Measurements from ENCODE around the gene ABCC8.

DNA sequence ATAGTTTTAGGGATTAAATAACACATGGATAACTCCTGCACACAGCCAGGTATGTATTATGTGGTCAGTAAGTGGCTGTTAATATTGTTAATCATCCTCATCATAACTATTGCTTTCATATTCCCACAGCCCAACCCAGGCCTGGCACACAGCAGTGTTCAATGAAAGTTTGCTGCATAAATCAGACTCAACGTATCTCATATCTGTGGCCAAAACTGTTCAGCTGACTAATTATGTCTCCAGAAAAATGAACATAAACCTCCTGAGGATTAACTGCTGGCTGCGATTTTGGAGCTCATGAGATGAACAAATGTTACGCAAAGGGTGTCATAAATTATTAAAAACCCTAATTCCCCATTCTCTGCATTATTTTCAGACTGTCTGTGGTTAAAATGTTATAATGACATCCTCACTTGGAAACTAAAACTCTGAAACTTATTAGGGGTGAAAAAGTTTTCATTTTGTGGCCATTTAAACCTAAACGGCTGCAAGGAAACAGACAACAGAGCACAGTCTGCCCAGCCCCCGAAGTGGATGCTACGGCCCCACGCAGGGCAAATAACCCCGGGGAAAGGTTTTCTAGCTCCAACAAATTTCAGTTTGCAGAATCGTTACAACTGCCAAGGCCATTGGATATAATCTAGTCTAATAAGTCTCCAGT is 17.3 kb downstream of the ABCC8 start:
- TF ChIP-seq, protein P1, sequence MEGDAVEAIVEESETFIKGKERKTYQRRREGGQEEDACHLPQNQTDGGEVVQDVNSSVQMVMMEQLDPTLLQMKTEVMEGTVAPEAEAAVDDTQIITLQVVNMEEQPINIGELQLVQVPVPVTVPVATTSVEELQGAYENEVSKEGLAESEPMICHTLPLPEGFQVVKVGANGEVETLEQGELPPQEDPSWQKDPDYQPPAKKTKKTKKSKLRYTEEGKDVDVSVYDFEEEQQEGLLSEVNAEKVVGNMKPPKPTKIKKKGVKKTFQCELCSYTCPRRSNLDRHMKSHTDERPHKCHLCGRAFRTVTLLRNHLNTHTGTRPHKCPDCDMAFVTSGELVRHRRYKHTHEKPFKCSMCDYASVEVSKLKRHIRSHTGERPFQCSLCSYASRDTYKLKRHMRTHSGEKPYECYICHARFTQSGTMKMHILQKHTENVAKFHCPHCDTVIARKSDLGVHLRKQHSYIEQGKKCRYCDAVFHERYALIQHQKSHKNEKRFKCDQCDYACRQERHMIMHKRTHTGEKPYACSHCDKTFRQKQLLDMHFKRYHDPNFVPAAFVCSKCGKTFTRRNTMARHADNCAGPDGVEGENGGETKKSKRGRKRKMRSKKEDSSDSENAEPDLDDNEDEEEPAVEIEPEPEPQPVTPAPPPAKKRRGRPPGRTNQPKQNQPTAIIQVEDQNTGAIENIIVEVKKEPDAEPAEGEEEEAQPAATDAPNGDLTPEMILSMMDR (IDR thresholded peaks at IDR 0.05 in 2 of 3, conservative IDR thresholded peaks at IDR 0.05 in 1 of 3; ENCODE audit: insufficient read depth in 2 of 3, low read depth in 1 of 3, low read length in 3 of 3), result no peak
- no peak for TF ChIP-seq POLR2A (conservative IDR thresholded peaks at IDR 0.05)
